GM12891 (cell line): ENCODE measurements around the gene DNAJC17.

Experiments used
- POLR2A ChIP-seq: IDR thresholded peaks from 2 replicates; pipeline ENCODE4 v1.6.1; 2011; ENCODE audit warnings: low read depth, low read length, control low read depth
- POU2F2 ChIP-seq: IDR thresholded peaks from 2 replicates; pipeline ENCODE4 v1.6.1; 2011; ENCODE audit warnings: low read depth, mild to moderate bottlenecking, control low read depth, low read length, moderate library complexity

DNA sequence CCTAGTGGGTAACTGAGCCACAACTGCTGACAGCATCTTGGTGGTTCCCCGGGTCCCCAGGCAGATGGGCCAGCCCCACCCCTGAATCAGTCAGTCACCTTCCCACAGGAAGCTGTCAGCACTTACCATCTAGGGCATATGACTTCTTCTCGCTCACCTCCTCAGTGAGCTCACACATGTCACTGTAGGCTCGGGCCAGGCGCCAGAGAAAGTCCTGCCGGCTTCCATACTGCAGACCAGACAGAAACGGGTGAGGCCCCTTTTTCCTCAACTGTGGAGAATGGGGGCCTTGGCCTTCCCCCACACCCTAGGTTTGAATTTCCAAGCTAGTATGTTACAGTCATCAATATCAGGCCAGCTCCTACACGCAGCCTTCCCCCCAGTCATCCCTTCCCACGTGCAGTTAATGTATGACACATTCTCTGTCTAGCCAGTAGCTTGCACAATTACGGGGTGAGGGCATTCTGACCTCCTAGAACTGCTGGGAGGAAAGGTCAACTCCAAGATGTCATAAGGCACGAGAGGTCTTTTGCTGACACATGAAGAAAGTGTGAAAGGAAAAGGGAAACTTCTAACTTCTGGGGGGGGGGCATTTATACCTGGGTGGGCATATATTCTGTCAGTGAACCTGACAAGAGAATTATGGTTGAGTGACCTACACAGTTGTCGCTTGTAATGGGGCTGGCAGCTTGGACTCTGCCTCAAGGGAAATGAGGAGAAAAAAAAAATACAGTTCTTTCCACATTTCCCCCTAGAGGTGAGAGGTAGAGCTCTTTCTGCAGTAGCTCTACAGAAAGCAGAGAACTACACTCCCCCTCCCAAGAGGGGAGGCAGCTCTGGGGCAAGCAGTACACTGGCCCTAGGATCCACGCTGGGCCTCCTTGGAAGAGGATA, 63.1 kb downstream of the DNAJC17 start:
- no peak for TF ChIP-seq POU2F2
- TF ChIP-seq POLR2A = no peak
